Activated naive CD4-positive, alpha-beta T cell (primary cell): ENCODE data around the gene CCDC158.
"Not testable (repeated sequence)": the region's sequence is repeated elsewhere in the genome, so short reads cannot be mapped to it uniquely, and the experiment has no call there.

Source experiments
- DNase-seq, 4 experiments: peaks; one replicate each; lab custom pipeline; 2025; lab: John Stamatoyannopoulos, UW

Gene CCDC158

GRCh38 chr4:76430519-76431388 is 9.8 kb upstream of the CCDC158 start:
- DNase-seq, result no peak

DNA sequence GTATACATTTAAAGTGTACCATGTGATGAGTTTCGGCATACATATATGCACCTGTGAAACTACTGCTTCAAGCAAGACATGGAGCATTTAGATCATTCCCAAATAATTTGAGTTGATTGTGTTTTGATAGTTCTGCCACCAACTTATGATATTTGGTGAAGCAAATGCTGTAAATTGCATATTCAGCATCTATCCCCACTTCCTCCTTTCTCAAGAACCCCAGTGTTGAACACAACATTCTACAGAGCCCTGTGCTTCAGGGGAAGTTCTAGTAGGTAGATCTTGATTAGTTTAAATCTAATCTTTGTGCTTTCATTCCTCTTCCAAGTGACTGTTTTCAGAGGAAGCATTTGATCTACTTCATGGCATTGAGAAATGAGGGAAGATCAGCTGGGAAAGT is 8.7 kb upstream of the CCDC158 start:
- DNase-seq, result no peak

DNA sequence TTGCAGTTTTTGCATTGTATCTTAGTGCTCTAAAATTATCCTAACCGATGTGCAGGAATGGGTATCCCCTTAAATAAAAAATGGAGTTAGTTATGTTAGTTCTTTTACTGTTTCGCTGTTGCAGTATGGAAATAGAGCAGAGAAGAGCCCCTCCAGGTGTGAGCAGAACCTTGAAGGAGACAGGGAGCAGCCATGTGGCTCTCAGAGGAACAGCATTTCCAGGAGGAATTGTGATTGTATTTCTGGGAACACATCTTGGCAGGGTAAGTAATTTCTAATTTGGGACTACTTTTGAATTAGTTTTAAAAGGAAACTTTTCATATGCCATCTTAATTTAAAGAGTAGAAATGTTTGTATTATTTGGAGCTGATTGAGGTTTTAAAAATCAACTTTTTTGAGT is 5.3 kb upstream of the CCDC158 start:
- no peak for DNase-seq

- not testable (repeated sequence) for DNase-seq
These were observed 2.2 kb upstream of the CCDC158 start for GRCh38 chr4:76423159-76423558.

DNA sequence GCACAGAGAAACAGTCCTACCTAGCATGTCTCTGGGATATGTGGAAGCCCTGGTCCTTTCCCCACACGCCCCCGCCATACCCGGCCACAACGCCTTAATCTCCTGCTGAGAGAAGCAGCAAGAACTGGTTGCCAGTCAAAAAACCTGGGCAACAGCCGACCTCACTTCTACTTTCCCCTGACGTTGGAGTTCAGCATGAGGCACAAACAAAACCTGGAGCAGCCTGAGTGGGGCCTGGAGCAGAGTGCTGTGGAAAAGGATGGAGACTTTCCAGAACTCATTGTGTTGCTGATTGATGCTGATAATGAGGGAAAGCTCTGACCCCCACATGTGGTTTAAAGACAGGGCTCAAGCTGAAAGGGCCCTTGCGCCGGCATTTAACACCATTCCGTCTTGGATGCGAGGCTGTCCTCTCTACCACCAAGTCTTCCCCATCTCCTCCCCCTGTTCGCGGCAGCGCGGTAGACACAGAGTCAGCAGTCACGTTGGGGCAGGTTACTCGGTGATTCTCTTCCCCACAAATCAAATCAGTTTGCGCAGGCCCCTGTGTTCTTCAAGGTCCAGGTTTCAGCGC is 666 bp downstream of the CCDC158 start:
- no peak for DNase-seq

- DNase-seq, result no peak
These were observed 10.3 kb downstream of the CCDC158 start for GRCh38 chr4:76410636-76411035.

DNA sequence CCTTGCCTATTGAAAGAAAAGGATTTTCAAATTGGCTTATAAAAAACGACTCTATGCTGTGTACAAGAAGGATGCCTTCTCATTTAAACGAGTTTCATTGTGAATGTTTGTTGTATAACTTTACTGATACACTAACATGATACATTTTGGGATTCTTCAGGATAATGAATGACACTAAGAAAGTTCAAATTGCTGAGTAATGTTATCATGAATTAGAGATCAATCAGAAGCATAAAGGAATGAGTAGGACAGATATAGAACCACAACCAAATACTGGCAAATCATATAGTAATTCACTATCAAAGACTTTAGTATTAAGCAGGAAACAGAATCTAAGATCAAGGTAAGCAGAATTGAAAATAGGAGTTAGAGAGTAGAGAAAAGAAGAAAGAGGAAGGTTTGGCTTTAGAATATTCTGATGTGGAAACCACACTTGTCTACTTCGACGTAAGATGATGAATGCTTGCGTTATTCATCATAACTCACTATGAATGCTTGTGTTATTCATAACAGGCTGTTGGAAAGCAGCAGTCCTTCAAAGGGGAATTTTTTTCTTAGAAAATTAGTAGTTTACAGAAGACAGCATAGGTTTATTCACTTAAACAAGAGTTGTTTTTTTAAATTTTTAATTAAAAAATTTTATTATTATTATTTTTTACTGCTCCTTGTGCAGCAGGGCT is 13.4 kb downstream of the CCDC158 start:
- no peak for DNase-seq

- no peak for DNase-seq
These were observed 14.9 kb downstream of the CCDC158 start for GRCh38 chr4:76406081-76406480.

DNA sequence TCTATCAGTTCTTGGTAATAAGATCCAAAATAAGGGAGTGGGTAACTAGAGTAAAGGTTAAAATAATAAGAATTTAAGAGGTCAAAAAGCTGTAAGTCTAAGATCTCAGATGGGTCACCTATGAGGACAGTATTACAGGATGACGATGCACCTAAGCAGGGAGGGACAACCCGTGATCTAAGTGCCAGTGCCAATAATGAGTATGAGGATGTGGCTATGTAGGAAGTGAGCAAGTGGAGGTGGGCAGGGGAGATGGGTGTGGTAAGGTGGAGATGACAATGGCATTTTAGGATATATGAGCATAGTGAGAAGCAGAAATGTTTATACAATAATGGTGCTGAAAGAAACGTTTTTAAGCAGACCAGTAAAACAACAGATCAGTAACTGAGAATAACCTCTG is 19.3 kb downstream of the CCDC158 start:
- DNase-seq, result no peak

DNA sequence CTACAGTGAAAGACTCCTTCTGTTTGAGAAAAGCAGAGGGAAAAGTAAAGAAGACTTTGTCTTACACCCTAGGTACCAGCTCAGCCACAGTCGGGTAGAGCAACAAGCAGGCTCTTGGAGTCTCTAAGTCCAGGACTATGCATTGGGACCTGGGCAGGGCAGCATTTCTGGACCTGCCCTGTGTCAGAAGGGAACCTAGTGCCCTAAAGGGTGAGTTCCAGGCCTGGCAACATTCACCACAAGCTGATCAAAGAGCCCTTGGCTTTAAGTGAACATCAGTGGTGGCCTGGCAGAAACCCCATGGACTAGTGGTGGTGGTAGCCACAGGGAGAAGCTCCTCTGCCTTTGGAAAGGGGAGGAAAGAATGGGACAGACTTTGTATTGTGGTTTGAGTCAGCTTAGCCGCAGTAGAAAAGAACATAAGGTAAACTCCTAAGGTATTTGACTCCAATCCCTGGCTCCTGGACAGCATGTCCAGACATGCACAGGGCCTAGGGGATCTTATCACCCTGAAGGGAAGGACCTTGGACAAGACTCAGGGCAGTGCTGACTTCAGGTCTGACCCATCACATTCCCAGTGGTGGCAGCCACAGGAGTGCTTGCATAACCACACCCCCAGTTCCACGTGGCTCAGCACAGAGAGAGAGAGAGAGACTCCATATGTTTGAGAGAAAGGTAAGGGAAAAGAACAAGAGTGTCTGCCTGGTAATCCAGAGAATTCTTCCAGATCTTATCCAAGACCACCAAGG is 32.6 kb downstream of the CCDC158 start:
- DNase-seq, result no peak

- no peak for DNase-seq
These were observed 34.2 kb downstream of the CCDC158 start for GRCh38 chr4:76386566-76387305.

DNA sequence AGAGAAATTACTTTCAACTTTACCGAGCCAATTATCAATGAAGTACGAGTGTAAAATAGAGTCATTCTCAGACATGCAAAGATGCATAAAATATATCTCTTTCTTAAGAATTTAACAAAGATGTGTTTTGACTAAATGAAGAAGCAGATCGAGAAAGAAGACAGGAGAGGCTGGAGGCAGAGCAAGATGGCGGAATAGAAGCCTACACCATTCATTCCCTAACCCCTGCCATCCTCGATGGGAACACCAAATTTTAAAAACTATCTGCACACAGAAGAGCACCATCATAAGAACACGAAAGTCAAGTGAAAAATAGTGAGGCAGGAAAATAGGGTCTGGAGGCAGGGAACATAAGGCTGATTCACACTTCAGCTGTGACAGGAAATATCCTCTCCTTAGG is 35.0 kb downstream of the CCDC158 start:
- no peak for DNase-seq

DNA sequence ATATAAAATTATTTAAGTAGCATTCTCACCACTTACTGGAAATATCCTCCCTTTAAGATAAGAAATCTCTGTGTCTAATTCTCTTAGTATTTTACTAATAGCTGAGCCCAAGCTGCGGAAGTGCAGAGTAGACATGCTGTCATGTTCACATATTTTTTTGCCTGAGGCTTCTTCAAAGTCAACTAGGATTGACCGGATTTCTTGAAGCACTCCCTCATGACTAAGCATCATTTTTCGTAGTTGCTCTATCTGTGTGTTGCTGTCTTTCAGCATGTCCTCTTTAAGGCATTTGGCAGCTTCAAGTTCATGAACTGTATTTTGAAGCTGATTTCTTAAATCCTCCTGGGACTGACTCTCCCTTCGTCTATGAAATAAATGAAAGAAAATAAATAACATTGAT is 36.9 kb downstream of the CCDC158 start:
- DNase-seq, result no peak

DNA sequence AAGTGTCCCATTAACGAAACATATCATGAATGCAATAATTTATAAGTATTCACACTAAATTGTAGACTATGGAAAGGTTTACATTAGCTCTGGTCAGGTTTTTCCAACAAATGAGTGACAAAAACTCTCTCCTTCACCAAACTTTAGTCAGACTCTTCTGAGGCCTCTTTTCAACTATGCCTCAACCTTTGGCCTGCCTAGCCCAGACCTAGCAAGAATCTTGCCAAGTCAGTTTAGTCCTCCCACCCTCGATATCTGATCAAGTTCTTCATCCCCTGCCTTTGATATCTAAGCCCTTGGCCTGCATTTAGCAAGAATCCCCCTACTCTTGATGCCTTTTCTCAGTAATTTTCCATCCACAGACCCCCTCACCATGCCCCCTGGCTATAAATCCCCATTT is 37.9 kb downstream of the CCDC158 start:
- DNase-seq, result no peak

DNA sequence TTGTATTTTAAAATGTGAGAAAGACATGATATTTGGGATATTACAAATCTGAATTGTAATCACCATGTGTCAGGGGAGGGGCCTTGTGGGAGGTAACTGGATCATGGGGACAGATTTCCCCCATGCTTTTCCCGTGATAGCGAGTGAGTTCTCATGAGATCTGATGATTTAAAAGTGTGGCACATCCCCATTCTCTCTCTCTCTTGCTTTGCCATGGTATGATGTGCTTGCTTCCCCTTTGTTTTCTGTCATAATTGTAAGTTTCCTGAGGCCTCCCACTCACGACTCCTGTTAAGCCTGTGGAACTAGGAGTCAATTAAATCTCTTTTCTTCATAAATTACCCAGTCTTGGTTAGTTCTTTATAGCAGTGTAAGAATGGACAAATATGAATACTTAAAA is 39.0 kb downstream of the CCDC158 start:
- DNase-seq, result no peak

DNA sequence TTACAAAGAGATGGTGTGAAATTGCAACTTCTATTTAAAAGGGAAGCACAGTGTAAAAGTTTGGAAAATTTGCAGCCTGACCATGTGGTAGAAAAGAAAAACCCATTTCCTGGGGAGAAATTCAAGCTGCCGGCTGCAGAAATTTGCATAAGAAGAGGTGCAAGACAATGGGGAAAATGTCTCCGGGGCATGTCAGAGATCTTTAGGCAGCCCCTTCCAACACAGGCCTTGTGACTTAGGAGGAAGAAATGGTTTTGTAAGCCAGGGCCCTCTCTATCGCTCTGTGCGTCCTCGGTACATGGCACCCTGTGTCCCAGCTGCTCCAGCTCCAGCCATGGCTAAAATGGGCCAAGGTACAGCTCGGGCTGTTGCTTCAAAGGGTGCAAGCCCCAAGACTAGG is 40.4 kb downstream of the CCDC158 start:
- DNase-seq, result no peak

GRCh38 chr4:76377911-76378310 is 43.0 kb downstream of the CCDC158 start:
- DNase-seq, result peak in 1 of 4 experiments; percentile 8

DNA sequence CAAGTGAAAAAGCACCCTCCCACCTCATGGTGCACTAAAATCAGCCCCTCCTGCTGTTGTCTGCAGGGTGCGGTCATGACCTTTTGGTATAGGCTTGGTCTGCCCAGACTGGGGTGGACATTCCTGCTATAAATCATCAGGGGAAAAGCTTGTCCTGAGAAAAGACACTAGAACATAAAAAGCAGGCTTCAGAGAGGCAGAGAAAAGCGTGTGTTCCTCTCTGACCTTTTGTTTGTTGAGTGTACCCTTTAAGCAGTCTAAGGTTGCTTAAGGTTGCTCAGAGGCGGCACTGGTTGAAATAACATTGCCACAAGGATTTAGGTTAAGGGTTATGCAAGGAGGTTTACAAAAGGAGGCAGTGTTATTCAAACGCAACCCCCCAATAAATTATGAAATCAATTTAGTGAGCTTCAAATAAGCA is 43.5 kb downstream of the CCDC158 start:
- no peak for DNase-seq

DNA sequence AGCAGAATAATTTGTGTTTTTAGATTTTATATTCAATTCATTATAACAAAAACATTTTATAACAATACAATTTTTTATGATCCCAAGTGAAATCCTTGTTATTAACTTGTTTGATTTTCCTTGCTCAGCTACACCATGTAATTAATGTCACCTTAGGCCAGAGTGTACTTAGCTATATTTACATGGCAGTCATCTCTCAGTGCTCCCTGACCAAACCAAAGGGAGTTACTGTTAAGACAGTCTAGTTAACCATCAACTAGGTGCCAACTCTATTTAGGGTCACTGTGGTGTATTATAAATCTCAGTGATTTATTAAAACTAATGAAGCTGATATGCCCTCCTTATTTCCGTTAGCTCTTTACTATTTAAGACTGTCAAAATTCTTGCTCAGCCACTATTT is 44.4 kb downstream of the CCDC158 start:
- DNase-seq, result no peak

- no peak for DNase-seq
These were observed 45.2 kb downstream of the CCDC158 start for GRCh38 chr4:76375703-76376102.

GRCh38 chr4:76374798-76375197 is 46.1 kb downstream of the CCDC158 start:
- no peak for DNase-seq
